H9 (cell line): ENCODE data around the gene BZW2. TPM values are rescaled to one million over a fixed set of nuclear protein-coding genes. Genes with fewer than 3 reads are reported as not detected.

ENCODE experiments used
- DNase-seq: peaks from one replicate; pipeline ENCODE4 v3.0.0-alpha.2; 2017
- H2AFZ ChIP-seq: one replicate; pipeline ENCODE4 v1.6.1; 2013; ENCODE audit warnings: mild to moderate bottlenecking, low read length, control low read depth, moderate library complexity
- H2AK5ac ChIP-seq: 2 replicates; pipeline ENCODE4 v1.6.1; 2013; ENCODE audit warnings: low read length, control low read depth, mixed read lengths; ENCODE audit not compliant: insufficient read length
- H2BK120ac ChIP-seq: one replicate; pipeline ENCODE4 v1.6.1; 2013; ENCODE audit warnings: low read depth, mild to moderate bottlenecking, low read length, control low read depth, inconsistent platforms; ENCODE audit not compliant: poor library complexity, severe bottlenecking
- H2BK12ac ChIP-seq: 2 replicates; pipeline ENCODE4 v1.6.1; 2013; ENCODE audit warnings: low read length, control low read depth, mixed read lengths, low read depth; ENCODE audit not compliant: insufficient read length
- H2BK15ac ChIP-seq: 2 replicates; pipeline ENCODE4 v1.6.1; 2013; ENCODE audit warnings: low read depth, low read length, control low read depth
- H2BK20ac ChIP-seq: one replicate; pipeline ENCODE4 v1.6.1; 2013; ENCODE audit warnings: low read depth, mild to moderate bottlenecking, low read length, control low read depth, inconsistent platforms; ENCODE audit not compliant: poor library complexity, severe bottlenecking
- H2BK5ac ChIP-seq: 2 replicates; pipeline ENCODE4 v1.6.1; 2013; ENCODE audit warnings: low read length, control low read depth, mixed read lengths; ENCODE audit not compliant: insufficient read length
- H3K14ac ChIP-seq: 2 replicates; pipeline ENCODE4 v1.6.1; 2013; ENCODE audit warnings: low read length, control low read depth; ENCODE audit not compliant: insufficient read depth
- H3K18ac ChIP-seq: 2 replicates; pipeline ENCODE4 v1.6.1; 2013; ENCODE audit warnings: low read depth, mild to moderate bottlenecking, mixed read lengths, low read length, control low read depth; ENCODE audit not compliant: insufficient read length
- H3K23ac ChIP-seq: 2 replicates; pipeline ENCODE4 v1.6.1; 2013; ENCODE audit warnings: low read length, control low read depth, mixed read lengths, low read depth; ENCODE audit not compliant: insufficient read length
- H3K23me2 ChIP-seq: 2 replicates; pipeline ENCODE4 v1.6.1; 2013; ENCODE audit warnings: low read depth, mild to moderate bottlenecking, mixed read lengths, low read length, control low read depth; ENCODE audit not compliant: insufficient read length, poor library complexity, severe bottlenecking
- H3K27ac ChIP-seq: 2 replicates; pipeline ENCODE4 v1.5.1; 2013; ENCODE audit warnings: low read length, control low read depth, mixed read lengths, low read depth; ENCODE audit not compliant: insufficient read length
- H3K27me3 ChIP-seq: 2 replicates; pipeline ENCODE4 v1.6.1; 2013; ENCODE audit warnings: low read length, control low read depth, inconsistent platforms; ENCODE audit not compliant: insufficient read depth
- H3K4ac ChIP-seq: 2 replicates; pipeline ENCODE4 v1.6.1; 2013; ENCODE audit warnings: low read depth, mild to moderate bottlenecking, control low read depth, inconsistent platforms, low read length, moderate library complexity
- H3K4me1 ChIP-seq: 2 replicates; pipeline ENCODE4 v1.6.1; 2013; ENCODE audit warnings: low read length, control low read depth, inconsistent platforms; ENCODE audit not compliant: insufficient read depth
- H3K4me2 ChIP-seq: 2 replicates; pipeline ENCODE4 v1.6.1; 2013; ENCODE audit warnings: low read length, control low read depth, mixed read lengths; ENCODE audit not compliant: insufficient read length, insufficient read depth
- H3K56ac ChIP-seq: 2 replicates; pipeline ENCODE4 v1.6.1; 2013; ENCODE audit warnings: low read depth, mild to moderate bottlenecking, mixed read lengths, low read length, control low read depth; ENCODE audit not compliant: insufficient read length
- H3K79me1 ChIP-seq: 2 replicates; pipeline ENCODE4 v1.6.1; 2013; ENCODE audit warnings: low read depth, mild to moderate bottlenecking, moderate library complexity, low read length, control low read depth, inconsistent platforms; ENCODE audit not compliant: insufficient read depth, poor library complexity, severe bottlenecking
- H3K79me2 ChIP-seq: 2 replicates; pipeline ENCODE4 v1.6.1; 2013; ENCODE audit warnings: low read length, control low read depth, inconsistent platforms; ENCODE audit not compliant: insufficient read depth
- H3K9ac ChIP-seq: 2 replicates; pipeline ENCODE4 v1.6.1; 2013; ENCODE audit warnings: low read length, control low read depth, mixed read lengths; ENCODE audit not compliant: insufficient read length; ENCODE audit errors: extremely low read depth
- H3K9me3 ChIP-seq: one replicate; pipeline ENCODE4 v1.6.1; 2013; ENCODE audit warnings: low read depth, low read length, inconsistent platforms; ENCODE audit not compliant: control insufficient read depth
- H3T11ph ChIP-seq: one replicate; pipeline ENCODE4 v1.6.1; 2013; ENCODE audit warnings: mild to moderate bottlenecking, low read length, control low read depth, inconsistent platforms
- H4K20me1 ChIP-seq: one replicate; pipeline ENCODE4 v1.6.1; 2013; ENCODE audit not compliant: control insufficient read depth, insufficient read length, insufficient read depth
- H4K5ac ChIP-seq: 2 replicates; pipeline ENCODE4 v1.6.1; 2013; ENCODE audit warnings: low read depth, mild to moderate bottlenecking, mixed read lengths, low read length, control low read depth; ENCODE audit not compliant: insufficient read length
- H4K8ac ChIP-seq: replicated peaks from 2 replicates; pipeline ENCODE4 v1.6.1; 2013; ENCODE audit warnings: low read length, control low read depth, mixed read lengths, low read depth; ENCODE audit not compliant: insufficient read length
- H4K91ac ChIP-seq: 2 replicates; pipeline ENCODE4 v1.6.1; 2013; ENCODE audit warnings: low read depth, mild to moderate bottlenecking, moderate library complexity, mixed read lengths, low read length, control low read depth; ENCODE audit not compliant: insufficient read length
- H3K27ac Mint-ChIP-seq, 3 experiments: 2 replicates in 2 of 3; 3 replicates in 1 of 3; pipeline ENCODE4 v1.8.0; 2020 to 2021; ENCODE audit warnings: mixed read lengths in 3 of 3, mild to moderate bottlenecking in 1 of 3, moderate library complexity in 1 of 3
- H3K27me3 Mint-ChIP-seq: 2 replicates; pipeline ENCODE4 v1.8.0; 2021; ENCODE audit warnings: low read depth, mild to moderate bottlenecking, moderate library complexity, mixed read lengths
- H3K36me3 Mint-ChIP-seq, 3 experiments: 2 replicates in 2 of 3; 3 replicates in 1 of 3; pipeline ENCODE4 v1.8.0; 2020 to 2021; ENCODE audit warnings: low read depth in 3 of 3, mixed read lengths in 3 of 3; ENCODE audit not compliant: insufficient read depth in 1 of 3
- H3K4me1 Mint-ChIP-seq, 2 experiments: 2 replicates each; pipeline ENCODE4 v1.8.0; 2020; ENCODE audit warnings: mixed read lengths in 2 of 2
- H3K4me3 Mint-ChIP-seq, 2 experiments: 2 replicates in 1 of 2; 3 replicates in 1 of 2; pipeline ENCODE4 v1.8.0; 2020 to 2021; ENCODE audit warnings: mild to moderate bottlenecking in 2 of 2, mixed read lengths in 2 of 2, moderate library complexity in 1 of 2
- H3K9me3 Mint-ChIP-seq, 2 experiments: 2 replicates in 1 of 2; 3 replicates in 1 of 2; pipeline ENCODE4 v1.8.0; 2020; ENCODE audit warnings: mild to moderate bottlenecking in 2 of 2, mixed read lengths in 2 of 2, moderate library complexity in 1 of 2
- WGBS: extraction: QIAGEN DNeasy Blood & Tissue Kit; methylation state at CpG from one replicate; pipeline ENCODE4 v1.1.7; 2013; ENCODE audit warnings: missing lambda C conversion rate, low lambda C conversion rate, mixed read lengths; ENCODE audit not compliant: insufficient read length; ENCODE audit errors: extremely low coverage; 5-methylcytosine and 5-hydroxymethylcytosine counted together
- total RNA-seq: library from RNA; stranded (reverse); gene quantifications from 2 replicates; pipeline ENCODE4 v1.2.1, GENCODE V29; 2021
- TF ChIP-seq, protein P1 (sequence below): fragments of 200-600 bp; sonication (generic); conservative IDR thresholded peaks from 3 replicates; pipeline ENCODE4 v1.8.0; 2021; ENCODE audit warnings: antibody characterized with exemption, mild to moderate bottlenecking

BZW2 gene
- total RNA-seq, 1 experiment from 2014 or later: 64.6 TPM

DNA sequence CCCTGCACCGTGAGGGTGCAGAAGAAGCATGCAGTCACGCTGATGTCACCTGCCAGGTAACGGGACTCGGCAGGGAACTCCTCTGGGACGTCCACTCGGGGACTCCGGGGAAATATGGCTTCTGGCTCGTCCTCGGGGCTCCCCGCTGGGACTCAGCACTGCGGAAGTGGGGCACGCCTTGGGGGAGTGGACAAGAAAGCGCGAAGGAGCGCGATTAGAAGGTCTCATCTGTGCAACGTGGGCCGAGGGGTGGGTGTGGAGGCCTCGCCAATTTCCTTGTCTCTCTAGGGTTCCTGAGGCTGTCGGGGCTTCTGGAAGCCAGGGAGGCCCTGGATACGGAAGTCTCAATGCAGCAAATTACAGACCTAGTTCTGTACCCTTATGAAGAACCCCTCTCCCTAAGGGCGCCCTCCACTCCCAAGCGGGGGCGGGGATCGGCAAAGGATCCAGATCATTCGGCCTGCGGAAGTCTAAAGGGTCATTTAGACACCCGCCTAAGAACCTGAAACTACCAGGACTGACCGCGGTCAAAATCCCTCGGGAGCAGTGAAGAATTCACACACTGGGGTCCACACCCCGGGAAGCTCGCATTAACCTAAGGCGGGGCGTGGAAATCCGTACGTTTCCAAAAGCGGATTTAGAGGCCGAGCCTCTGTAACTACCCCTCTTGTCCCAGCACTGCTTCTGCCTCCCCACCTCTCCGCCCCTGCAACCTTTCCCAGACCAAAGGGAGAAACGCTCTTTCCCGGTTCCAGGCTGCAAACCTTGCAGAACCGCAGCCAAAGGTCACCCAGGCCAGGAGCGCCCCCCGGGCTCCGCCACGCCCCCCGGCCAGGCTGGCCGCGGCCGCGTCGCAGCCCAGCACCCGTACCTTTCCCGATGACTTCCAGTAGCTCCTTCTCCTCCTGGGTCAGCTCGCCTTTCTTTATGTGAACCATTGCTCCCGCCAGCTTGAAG, 1.1 kb upstream of the BZW2 start:
- Histone ChIP-seq H2BK5ac (no peak overlapping the region), H3K4me2 (peak overlapping the region; percentile 93), H3T11ph (no peak overlapping the region), H4K91ac (no peak overlapping the region), H3K79me1 (no peaks in the 10 kb centered on the region), H2AFZ (peak overlapping the region; percentile 71), H3K23me2 (peaks cover 10% of the 10 kb centered on the region), H3K4me1 (peaks cover 6% of the 10 kb centered on the region; the same call in 1 of the 2 replicates), H3K23ac (no peak overlapping the region), H3K27me3 (no peaks in the 10 kb centered on the region), H4K8ac (no peak overlapping the region), H2BK15ac (no peak overlapping the region), H3K14ac (peak overlapping the region; percentile 58; the same call in 1 of the 2 replicates), H2AK5ac (no peak overlapping the region), H2BK20ac (no peak overlapping the region), H4K5ac (no peak overlapping the region), H3K79me2 (peaks cover 21% of the 10 kb centered on the region; the same call in 1 of the 2 replicates), H2BK120ac (no peak overlapping the region), H3K9ac (peak overlapping the region; percentile 73), H3K4ac (no peak overlapping the region), H3K27ac (no peak overlapping the region), H4K20me1 (no peaks in the 10 kb centered on the region), H2BK12ac (no peak overlapping the region), H3K18ac (peak overlapping the region; percentile 36), H3K9me3 (no peaks in the 10 kb centered on the region), H3K56ac (no peak overlapping the region)
- Mint-ChIP-seq H3K36me3 (peaks cover 0 to 1% (median 0%) of the 10 kb centered on the region in 3 experiments; a peak in 2 of 7 replicates), H3K9me3 (no peaks in the 10 kb centered on the region), H3K27me3 (no peaks in the 10 kb centered on the region), H3K4me3 (peak overlapping the region; percentile 99 to 100), H3K27ac (peak overlapping the region; percentile 93 to 100 (median 100); a peak in 4 of 7 replicates), H3K4me1 (peaks cover 35 to 36% of the 10 kb centered on the region in 2 experiments)
- WGBS: no CpG with 5 or more reads among the region's 57 CpGs
- TF ChIP-seq, protein P1, sequence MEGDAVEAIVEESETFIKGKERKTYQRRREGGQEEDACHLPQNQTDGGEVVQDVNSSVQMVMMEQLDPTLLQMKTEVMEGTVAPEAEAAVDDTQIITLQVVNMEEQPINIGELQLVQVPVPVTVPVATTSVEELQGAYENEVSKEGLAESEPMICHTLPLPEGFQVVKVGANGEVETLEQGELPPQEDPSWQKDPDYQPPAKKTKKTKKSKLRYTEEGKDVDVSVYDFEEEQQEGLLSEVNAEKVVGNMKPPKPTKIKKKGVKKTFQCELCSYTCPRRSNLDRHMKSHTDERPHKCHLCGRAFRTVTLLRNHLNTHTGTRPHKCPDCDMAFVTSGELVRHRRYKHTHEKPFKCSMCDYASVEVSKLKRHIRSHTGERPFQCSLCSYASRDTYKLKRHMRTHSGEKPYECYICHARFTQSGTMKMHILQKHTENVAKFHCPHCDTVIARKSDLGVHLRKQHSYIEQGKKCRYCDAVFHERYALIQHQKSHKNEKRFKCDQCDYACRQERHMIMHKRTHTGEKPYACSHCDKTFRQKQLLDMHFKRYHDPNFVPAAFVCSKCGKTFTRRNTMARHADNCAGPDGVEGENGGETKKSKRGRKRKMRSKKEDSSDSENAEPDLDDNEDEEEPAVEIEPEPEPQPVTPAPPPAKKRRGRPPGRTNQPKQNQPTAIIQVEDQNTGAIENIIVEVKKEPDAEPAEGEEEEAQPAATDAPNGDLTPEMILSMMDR: no peak
- DNase-seq: no peak
